Bronchial epithelial cell (primary cell): ENCODE results near the gene PRR5L. TPM values are rescaled to one million over a fixed set of nuclear protein-coding genes. Genes with fewer than 3 reads are reported as not detected.
A peak's percentile ranks its signal among the peaks of the same experiment; 100 is the strongest.

Experiments
- DNase-seq: peaks from one replicate; pipeline ENCODE4 v3.0.0-alpha.2; 2010; ENCODE audit warnings: low read depth
- FAIRE-seq: peaks from 2 replicates; lab custom pipeline; 2011; peaks lifted over from hg19 to GRCh38; lab: Jason Lieb, UNC
- H3K27me3 ChIP-seq: 2 replicates; pipeline ENCODE4 v1.5.1; 2011; ENCODE audit warnings: low read length; ENCODE audit not compliant: control insufficient read depth, insufficient read depth
- H3K36me3 ChIP-seq: 2 replicates; pipeline ENCODE4 v1.5.1; 2011; ENCODE audit warnings: low read length; ENCODE audit not compliant: control insufficient read depth, insufficient read depth
- H3K4me3 ChIP-seq: 2 replicates; pipeline ENCODE4 v1.5.1; 2011; ENCODE audit warnings: mild to moderate bottlenecking, low read depth, low read length, control low read depth
- CTCF ChIP-seq: IDR thresholded peaks from 2 replicates; pipeline ENCODE4 v1.5.1; 2011; ENCODE audit warnings: mild to moderate bottlenecking, moderate library complexity, low read length, control low read depth, inconsistent platforms; ENCODE audit not compliant: insufficient read depth, severe bottlenecking
- total RNA-seq: library from RNA; depleted of rRNA; stranded (reverse); fragments of >200 nt; gene quantifications from 2 replicates; pipeline ENCODE4 v1.2.1, GENCODE V29; 2014

PRR5L gene
- total RNA-seq, 1 donor from 2014 or later, result 10.0 TPM

- no peaks in the 10 kb centered on the region for H3K27me3 ChIP-seq
- H3K4me3 ChIP-seq, result no peak overlapping the region
- no peak for TF ChIP-seq CTCF
- H3K36me3 ChIP-seq, result no peaks in the 10 kb centered on the region
- FAIRE-seq (no peak), DNase-seq (peak; percentile 50)
Measured at GRCh38 chr11:36379653-36380052, 83.6 kb downstream of the PRR5L start.

- DNase-seq, result no peak
- Histone ChIP-seq H3K4me3 (no peak overlapping the region), H3K27me3 (no peaks in the 10 kb centered on the region), H3K36me3 (no peaks in the 10 kb centered on the region)
- TF ChIP-seq CTCF, result no peak
- no peak for FAIRE-seq
Measured at GRCh38 chr11:36380296-36381014, 84.4 kb downstream of the PRR5L start.

- Histone ChIP-seq H3K27me3 (no peaks in the 10 kb centered on the region), H3K36me3 (no peaks in the 10 kb centered on the region), H3K4me3 (no peak overlapping the region)
- no peak for TF ChIP-seq CTCF
- FAIRE-seq (no peak), DNase-seq (no peak)
Measured at GRCh38 chr11:36381015-36381360, 84.9 kb downstream of the PRR5L start.

- FAIRE-seq (no peak), DNase-seq (no peak)
- no peak overlapping the region for H3K4me3 ChIP-seq
- H3K27me3 ChIP-seq, result no peaks in the 10 kb centered on the region
- TF ChIP-seq CTCF, result no peak
- no peaks in the 10 kb centered on the region for H3K36me3 ChIP-seq
Measured at GRCh38 chr11:36383195-36383594, 87.1 kb downstream of the PRR5L start.

- peak; percentile 89 for DNase-seq
- peak; percentile 18 for FAIRE-seq
- H3K4me3 ChIP-seq, result no peak overlapping the region
- no peak for TF ChIP-seq CTCF
- no peaks in the 10 kb centered on the region for H3K27me3 ChIP-seq
- H3K36me3 ChIP-seq, result no peaks in the 10 kb centered on the region
Measured at GRCh38 chr11:36385121-36385970, 89.3 kb downstream of the PRR5L start.
